ENCODE data around the gene RBM28.

GRCh38 chr7:128303133-128303532 is 40.6 kb downstream of the RBM28 start:
- TF ChIP-seq, protein P1, sequence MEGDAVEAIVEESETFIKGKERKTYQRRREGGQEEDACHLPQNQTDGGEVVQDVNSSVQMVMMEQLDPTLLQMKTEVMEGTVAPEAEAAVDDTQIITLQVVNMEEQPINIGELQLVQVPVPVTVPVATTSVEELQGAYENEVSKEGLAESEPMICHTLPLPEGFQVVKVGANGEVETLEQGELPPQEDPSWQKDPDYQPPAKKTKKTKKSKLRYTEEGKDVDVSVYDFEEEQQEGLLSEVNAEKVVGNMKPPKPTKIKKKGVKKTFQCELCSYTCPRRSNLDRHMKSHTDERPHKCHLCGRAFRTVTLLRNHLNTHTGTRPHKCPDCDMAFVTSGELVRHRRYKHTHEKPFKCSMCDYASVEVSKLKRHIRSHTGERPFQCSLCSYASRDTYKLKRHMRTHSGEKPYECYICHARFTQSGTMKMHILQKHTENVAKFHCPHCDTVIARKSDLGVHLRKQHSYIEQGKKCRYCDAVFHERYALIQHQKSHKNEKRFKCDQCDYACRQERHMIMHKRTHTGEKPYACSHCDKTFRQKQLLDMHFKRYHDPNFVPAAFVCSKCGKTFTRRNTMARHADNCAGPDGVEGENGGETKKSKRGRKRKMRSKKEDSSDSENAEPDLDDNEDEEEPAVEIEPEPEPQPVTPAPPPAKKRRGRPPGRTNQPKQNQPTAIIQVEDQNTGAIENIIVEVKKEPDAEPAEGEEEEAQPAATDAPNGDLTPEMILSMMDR (IDR thresholded peaks at IDR 0.05) = no peak
- TF ChIP-seq POLR2AphosphoS5 (IDR thresholded peaks at IDR 0.05) = no peak

Measured in transverse colon (tissue), 4 donors.